AG09309 (cell line): ENCODE measurements around the gene ZCCHC4.

Source experiments
- DNase-seq: peaks from one replicate; pipeline ENCODE4 v3.0.0-alpha.2; 2010; ENCODE audit warnings: low read depth
- H3K4me3 ChIP-seq: 2 replicates; pipeline ENCODE4 v1.5.1; 2011; ENCODE audit warnings: mild to moderate bottlenecking, low read depth, low read length, moderate library complexity; ENCODE audit not compliant: control insufficient read depth
- CTCF ChIP-seq: IDR thresholded peaks from 2 replicates; pipeline ENCODE4 v1.5.1; 2011; ENCODE audit warnings: mild to moderate bottlenecking, low read depth, low read length, inconsistent platforms; ENCODE audit not compliant: insufficient read depth, control insufficient read depth; ENCODE audit errors: missing control alignments

The ZCCHC4 gene

GRCh38 chr4:25345744-25346143, 33.2 kb downstream of the ZCCHC4 start:
- no peak overlapping the region for H3K4me3 ChIP-seq
- DNase-seq: no peak
- no peak for TF ChIP-seq CTCF

GRCh38 chr4:25346913-25347312, 34.3 kb downstream of the ZCCHC4 start:
- TF ChIP-seq CTCF: no peak
- H3K4me3 ChIP-seq: no peak overlapping the region
- no peak for DNase-seq

GRCh38 chr4:25347473-25347872, 34.9 kb downstream of the ZCCHC4 start:
- TF ChIP-seq CTCF: no peak
- H3K4me3 ChIP-seq: no peak overlapping the region
- DNase-seq: no peak

GRCh38 chr4:25347971-25348370, 35.4 kb downstream of the ZCCHC4 start:
- no peak for TF ChIP-seq CTCF
- DNase-seq: no peak
- no peak overlapping the region for H3K4me3 ChIP-seq

- TF ChIP-seq CTCF: no peak
- no peak for DNase-seq
- H3K4me3 ChIP-seq: no peak overlapping the region
Measured at GRCh38 chr4:25350561-25350960, 38.0 kb downstream of the ZCCHC4 start.

GRCh38 chr4:25351777-25352416, 39.3 kb downstream of the ZCCHC4 start:
- DNase-seq: peak; percentile 32
- no peak overlapping the region for H3K4me3 ChIP-seq
- TF ChIP-seq CTCF: no peak

GRCh38 chr4:25356068-25356467, 43.5 kb downstream of the ZCCHC4 start:
- no peak overlapping the region for H3K4me3 ChIP-seq
- no peak for TF ChIP-seq CTCF
- no peak for DNase-seq
